Measurements from ENCODE around the gene RPS15. TPM values are rescaled to one million over a fixed set of nuclear protein-coding genes. Genes with fewer than 3 reads are reported as not detected.

The RPS15 gene
- total RNA-seq, 1 donor from 2014 or later: 1,918 TPM

DNA sequence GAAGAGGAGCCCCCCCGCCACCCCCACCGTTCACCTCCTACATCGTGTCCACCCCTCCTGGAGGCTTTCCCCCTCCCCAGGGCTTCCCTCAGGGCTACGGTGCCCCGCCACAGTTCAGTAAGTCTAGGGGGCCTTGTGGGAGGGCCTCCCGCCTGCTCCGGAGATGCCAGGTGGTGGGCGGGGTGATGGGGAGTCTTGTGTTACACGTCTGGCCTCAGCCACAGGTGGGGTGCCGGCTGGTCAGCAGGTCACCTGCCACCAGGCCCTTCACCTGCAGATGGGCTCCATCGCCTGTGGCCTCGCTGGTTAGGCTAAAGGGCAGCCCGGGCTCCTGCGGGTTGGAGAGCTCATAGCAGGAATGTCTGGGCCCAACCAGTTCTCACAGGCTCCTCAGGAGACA lies 8.0 kb upstream of the RPS15 start:
- TF ChIP-seq EZH2 (IDR thresholded peaks at IDR 0.05) (no peak), EZH2phosphoT487 (IDR thresholded peaks at IDR 0.05) (no peak)
- TF ChIP-seq, protein P1, sequence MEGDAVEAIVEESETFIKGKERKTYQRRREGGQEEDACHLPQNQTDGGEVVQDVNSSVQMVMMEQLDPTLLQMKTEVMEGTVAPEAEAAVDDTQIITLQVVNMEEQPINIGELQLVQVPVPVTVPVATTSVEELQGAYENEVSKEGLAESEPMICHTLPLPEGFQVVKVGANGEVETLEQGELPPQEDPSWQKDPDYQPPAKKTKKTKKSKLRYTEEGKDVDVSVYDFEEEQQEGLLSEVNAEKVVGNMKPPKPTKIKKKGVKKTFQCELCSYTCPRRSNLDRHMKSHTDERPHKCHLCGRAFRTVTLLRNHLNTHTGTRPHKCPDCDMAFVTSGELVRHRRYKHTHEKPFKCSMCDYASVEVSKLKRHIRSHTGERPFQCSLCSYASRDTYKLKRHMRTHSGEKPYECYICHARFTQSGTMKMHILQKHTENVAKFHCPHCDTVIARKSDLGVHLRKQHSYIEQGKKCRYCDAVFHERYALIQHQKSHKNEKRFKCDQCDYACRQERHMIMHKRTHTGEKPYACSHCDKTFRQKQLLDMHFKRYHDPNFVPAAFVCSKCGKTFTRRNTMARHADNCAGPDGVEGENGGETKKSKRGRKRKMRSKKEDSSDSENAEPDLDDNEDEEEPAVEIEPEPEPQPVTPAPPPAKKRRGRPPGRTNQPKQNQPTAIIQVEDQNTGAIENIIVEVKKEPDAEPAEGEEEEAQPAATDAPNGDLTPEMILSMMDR (IDR thresholded peaks at IDR 0.05): no peak
- Histone ChIP-seq H3F3A (ENCODE audit: low read depth) (peaks cover 7% of the 10 kb centered on the region), H3K9ac (no peak overlapping the region), H3K9me3 (ENCODE audit: low read depth) (no peaks in the 10 kb centered on the region), H3K27ac (no peak overlapping the region), H3K27me3 (no peaks in the 10 kb centered on the region), H3K4me2 (no peak overlapping the region), H4K20me1 (ENCODE audit: low read depth) (peaks cover 74% of the 10 kb centered on the region), H3K4me1 (peaks cover 12% of the 10 kb centered on the region), H2AFZ (replicated peaks) (no peak overlapping the region), H3K79me2 (ENCODE audit: low read depth) (peaks cover 19% of the 10 kb centered on the region), H3K4me3 (no peak overlapping the region), H3K36me3 (no peaks in the 10 kb centered on the region)
- H3K36me3 Mint-ChIP-seq: peaks cover 4% of the 10 kb centered on the region
- no peak overlapping the region for H3K27ac Mint-ChIP-seq
- no peak overlapping the region for H3K4me3 Mint-ChIP-seq
- no peaks in the 10 kb centered on the region for H3K9me3 Mint-ChIP-seq
- H3K4me1 Mint-ChIP-seq: peaks cover 28% of the 10 kb centered on the region
- no peak for DNase-seq (ENCODE audit: low spot score)
- peaks cover 8% of the 10 kb centered on the region for H3K27me3 Mint-ChIP-seq (ENCODE audit: insufficient read depth, low read depth)

DNA sequence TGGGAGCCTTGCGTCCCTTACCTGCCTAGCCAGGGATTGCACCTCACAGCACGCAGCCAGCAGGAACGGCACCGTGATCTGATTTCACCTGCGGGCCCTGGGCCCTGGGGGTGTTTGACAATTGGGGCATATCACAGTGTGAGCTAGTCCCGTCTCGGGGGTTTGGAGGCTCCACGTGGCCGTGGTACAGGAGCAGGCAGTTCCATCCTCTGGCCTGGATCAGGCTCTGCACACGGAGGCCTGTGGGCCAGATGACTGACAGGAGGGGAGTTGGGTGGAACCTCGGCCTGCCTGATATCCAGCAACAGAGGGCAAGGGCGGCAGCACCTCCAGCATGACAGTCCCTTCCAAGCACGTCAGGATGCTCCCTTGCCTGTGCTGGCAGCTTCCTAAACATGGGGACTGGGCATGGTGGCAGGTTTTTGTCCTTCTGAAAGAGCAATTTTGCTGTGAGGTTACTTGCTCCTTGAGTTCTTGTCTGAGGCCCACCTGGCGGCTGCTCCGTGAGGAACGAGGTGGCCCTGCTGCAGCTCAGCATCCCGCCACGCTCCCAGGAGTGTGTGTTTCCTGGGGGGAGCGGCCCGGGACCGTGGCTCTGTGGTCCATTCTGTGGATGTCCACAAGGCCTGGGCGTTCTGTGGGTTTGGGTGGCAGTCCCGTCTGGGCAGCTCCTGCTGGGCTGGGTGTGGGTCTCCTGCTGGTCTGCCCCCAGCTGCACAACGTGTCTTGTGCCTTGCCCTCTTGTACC lies 6.3 kb upstream of the RPS15 start:
- Histone ChIP-seq H2AFZ (replicated peaks) (no peak overlapping the region), H3K36me3 (no peaks in the 10 kb centered on the region), H3K4me3 (no peak overlapping the region), H4K20me1 (ENCODE audit: low read depth) (peaks cover 69% of the 10 kb centered on the region), H3K4me1 (no peaks in the 10 kb centered on the region), H3K27me3 (no peaks in the 10 kb centered on the region), H3K27ac (no peak overlapping the region), H3K9ac (no peak overlapping the region), H3K79me2 (ENCODE audit: low read depth) (peaks cover 3% of the 10 kb centered on the region), H3F3A (ENCODE audit: low read depth) (peaks cover 22% of the 10 kb centered on the region), H3K4me2 (no peak overlapping the region), H3K9me3 (ENCODE audit: low read depth) (no peaks in the 10 kb centered on the region)
- H3K36me3 Mint-ChIP-seq: peaks cover 10% of the 10 kb centered on the region
- H3K27me3 Mint-ChIP-seq (ENCODE audit: insufficient read depth, low read depth): peaks cover 5% of the 10 kb centered on the region
- no peak overlapping the region for H3K27ac Mint-ChIP-seq
- H3K4me1 Mint-ChIP-seq: peaks cover 14% of the 10 kb centered on the region
- H3K9me3 Mint-ChIP-seq: no peaks in the 10 kb centered on the region
- H3K4me3 Mint-ChIP-seq: no peak overlapping the region
- DNase-seq (ENCODE audit: low spot score): no peak
- TF ChIP-seq, protein P1 (IDR thresholded peaks at IDR 0.05): no peak
- TF ChIP-seq EZH2 (IDR thresholded peaks at IDR 0.05): no peak

DNA sequence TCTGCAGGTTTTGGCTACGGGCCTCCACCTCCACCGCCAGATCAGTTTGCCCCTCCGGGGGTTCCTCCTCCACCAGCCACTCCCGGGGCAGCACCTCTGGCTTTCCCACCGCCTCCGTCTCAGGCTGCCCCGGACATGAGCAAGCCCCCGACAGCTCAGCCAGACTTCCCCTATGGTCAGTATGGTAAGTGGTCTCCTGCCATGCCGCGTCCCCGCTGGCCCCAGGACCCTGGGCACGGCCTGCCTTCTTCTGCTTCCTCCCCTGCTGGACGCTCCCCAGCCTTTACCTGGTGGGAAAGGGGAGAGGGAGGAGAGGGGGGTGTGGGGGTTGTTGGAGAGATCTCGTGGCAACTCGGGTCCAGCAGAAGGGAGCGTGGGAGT lies 5.7 kb upstream of the RPS15 start:
- H3F3A ChIP-seq (ENCODE audit: low read depth): peaks cover 28% of the 10 kb centered on the region
- H3K79me2 ChIP-seq (ENCODE audit: low read depth): no peaks in the 10 kb centered on the region
- H3K4me3 ChIP-seq: no peak overlapping the region
- Mint-ChIP-seq H3K4me3 (no peak overlapping the region), H3K27ac (no peak overlapping the region), H3K4me1 (peaks cover 11% of the 10 kb centered on the region), H3K9me3 (no peaks in the 10 kb centered on the region), H3K36me3 (peaks cover 10% of the 10 kb centered on the region), H3K27me3 (ENCODE audit: insufficient read depth, low read depth) (peaks cover 5% of the 10 kb centered on the region)
- H3K36me3 ChIP-seq: no peaks in the 10 kb centered on the region
- H2AFZ ChIP-seq (replicated peaks): no peak overlapping the region
- no peak for DNase-seq (ENCODE audit: low spot score)
- no peaks in the 10 kb centered on the region for H3K9me3 ChIP-seq (ENCODE audit: low read depth)
- H3K9ac ChIP-seq: no peak overlapping the region
- TF ChIP-seq, protein P1 (IDR thresholded peaks at IDR 0.05): no peak
- TF ChIP-seq EZH2 (IDR thresholded peaks at IDR 0.05) (no peak), EZH2phosphoT487 (IDR thresholded peaks at IDR 0.05) (no peak)
- H3K4me2 ChIP-seq: no peak overlapping the region
- no peaks in the 10 kb centered on the region for H3K4me1 ChIP-seq
- peaks cover 63% of the 10 kb centered on the region for H4K20me1 ChIP-seq (ENCODE audit: low read depth)
- no peaks in the 10 kb centered on the region for H3K27me3 ChIP-seq
- H3K27ac ChIP-seq: no peak overlapping the region

Measured in neural progenitor cell (in vitro differentiated cells).